Endothelial cell of umbilical vein (primary cell): Measurements from ENCODE around the gene ZNF618. TPM values are rescaled to one million over a fixed set of nuclear protein-coding genes. Genes with fewer than 3 reads are reported as not detected.

Source experiments
- BruUV-seq: library from RNA; stranded (reverse); fragments of 400-500 nt; replicated peaks from 2 replicates; lab custom pipeline; 2021; lab: Mats Ljungman, UMichigan
- CTCF ChIA-PET: fragments of 300-600, 350-600 bp; sonication (Branson Sonifier 250); formaldehyde crosslinking; loops from one replicate; lab custom pipeline; 2021; ENCODE audit warnings: antibody characterized with exemption, inconsistent platforms; lab: Charles Lee
- POLR2A ChIA-PET: fragments of 300-600, 350-600 bp; sonication (Branson Sonifier 250); formaldehyde crosslinking; loops from one replicate; lab custom pipeline; 2021; ENCODE audit warnings: antibody characterized with exemption, inconsistent platforms; lab: Charles Lee
- DNase-seq: peaks from one replicate; pipeline ENCODE4 v3.0.0-alpha.2; 2011; ENCODE audit warnings: low read depth, low spot score
- FAIRE-seq: peaks from 2 replicates; lab custom pipeline; 2011; peaks lifted over from hg19 to GRCh38; lab: Jason Lieb, UNC
- H2AFZ ChIP-seq: 2 replicates; pipeline ENCODE4 v1.6.0; 2012; ENCODE audit warnings: low read depth, low read length, control low read depth, inconsistent platforms
- H3K27ac ChIP-seq: 2 replicates; pipeline ENCODE4 v1.5.1; 2011; ENCODE audit warnings: low read depth, mild to moderate bottlenecking, control low read depth, low read length, moderate library complexity; ENCODE audit not compliant: insufficient read depth
- H3K27me3 ChIP-seq, 2 experiments: 2 replicates each; pipeline versions ENCODE4 v1.6.0 to v1.6.1; 2011; ENCODE audit warnings: low read length in 2 of 2, mixed read lengths in 1 of 2; ENCODE audit not compliant: control insufficient read depth in 2 of 2, insufficient read depth in 2 of 2
- H3K36me3 ChIP-seq, 2 experiments: 2 replicates in 1 of 2; 3 replicates in 1 of 2; pipeline ENCODE4 v1.5.1; 2011; ENCODE audit warnings: low read length in 2 of 2, mild to moderate bottlenecking in 1 of 2, moderate library complexity in 1 of 2; ENCODE audit not compliant: control insufficient read depth in 2 of 2, insufficient read depth in 2 of 2; ENCODE audit errors: extremely low read depth in 1 of 2
- H3K4me1 ChIP-seq: 3 replicates; pipeline ENCODE4 v1.5.1; 2011; ENCODE audit warnings: mild to moderate bottlenecking, low read length; ENCODE audit not compliant: control insufficient read depth, insufficient read depth; ENCODE audit errors: extremely low read depth
- H3K4me2 ChIP-seq: 2 replicates; pipeline ENCODE4 v1.6.1; 2011; ENCODE audit warnings: low read length, control low read depth, mixed read lengths; ENCODE audit not compliant: insufficient read depth
- H3K4me3 ChIP-seq, 3 experiments: fragments of 200-600 bp in 1 of 3; sonication (generic), shearing (Covaris generic) in 1 of 3; replicated peaks in 1 of 3; 2 replicates each; pipeline ENCODE4 v1.5.1; 2011 to 2016; ENCODE audit warnings: control low read depth in 3 of 3, low read length in 3 of 3, mild to moderate bottlenecking in 2 of 3, inconsistent platforms in 1 of 3, low read depth in 1 of 3, moderate library complexity in 1 of 3; ENCODE audit not compliant: insufficient read depth in 1 of 3
- H3K79me2 ChIP-seq: 2 replicates; pipeline ENCODE4 v1.6.0; 2012; ENCODE audit warnings: low read length, inconsistent platforms; ENCODE audit not compliant: control insufficient read depth, insufficient read depth
- H3K9ac ChIP-seq: replicated peaks from 2 replicates; pipeline ENCODE3; 2011; ENCODE audit warnings: low read length, control low read depth; ENCODE audit not compliant: insufficient read depth; ENCODE audit errors: extremely low read depth
- H3K9me1 ChIP-seq: replicated peaks from 3 replicates; pipeline ENCODE4 v1.6.0; 2011; ENCODE audit warnings: mild to moderate bottlenecking, low read length; ENCODE audit not compliant: control insufficient read depth, insufficient read depth; ENCODE audit errors: extremely low read depth
- H3K9me3 ChIP-seq: replicated peaks from 2 replicates; pipeline ENCODE4 v1.5.1; 2012; ENCODE audit warnings: low read length, inconsistent platforms; ENCODE audit not compliant: control insufficient read depth, insufficient read depth
- H4K20me1 ChIP-seq: replicated peaks from 2 replicates; pipeline ENCODE3; 2011; ENCODE audit warnings: mild to moderate bottlenecking, low read length; ENCODE audit not compliant: control insufficient read depth, insufficient read depth; ENCODE audit errors: extremely low read depth
- EZH2 ChIP-seq: IDR thresholded peaks from 2 replicates; pipeline ENCODE4 v1.6.1; 2012; ENCODE audit warnings: borderline replicate concordance, low read depth, mild to moderate bottlenecking, moderate library complexity, low read length, inconsistent platforms; ENCODE audit not compliant: severe bottlenecking
- FOS ChIP-seq: IDR thresholded peaks from 2 replicates; pipeline ENCODE4 v1.6.1; 2011; ENCODE audit warnings: mild to moderate bottlenecking, low read length, moderate library complexity, borderline replicate concordance; ENCODE audit not compliant: insufficient read depth
- GATA2 ChIP-seq: IDR thresholded peaks from 2 replicates; pipeline ENCODE4 v1.7.0; 2011; ENCODE audit warnings: low read depth, mild to moderate bottlenecking, moderate library complexity, mixed read lengths, low read length; ENCODE audit not compliant: insufficient read length, insufficient read depth
- JUN ChIP-seq: IDR thresholded peaks from 2 replicates; pipeline ENCODE4 v1.6.1; 2011; ENCODE audit warnings: borderline replicate concordance, low read depth; ENCODE audit not compliant: insufficient read length, insufficient read depth
- MYC ChIP-seq: IDR thresholded peaks from one replicate; pipeline ENCODE4 v1.6.1; 2011; ENCODE audit warnings: mild to moderate bottlenecking, low read depth, low read length
- POLR2A ChIP-seq: IDR thresholded peaks from 2 replicates; pipeline ENCODE4 v1.6.1; 2012; ENCODE audit warnings: low read depth, mild to moderate bottlenecking, control low read depth, low read length
- POLR2AphosphoS5 ChIP-seq: IDR thresholded peaks from 2 replicates; pipeline ENCODE4 v1.6.1; 2012; ENCODE audit warnings: low read depth, mild to moderate bottlenecking, control low read depth, low read length, moderate library complexity; ENCODE audit not compliant: insufficient read depth
- dilution Hi-C: fragments of 300-500 bp; cut with MboI; formaldehyde crosslinking; loops from one replicate; pipeline ENCODE4 v1.15.0; 2019; ENCODE audit warnings: low sequenced_read_pairs; ENCODE audit not compliant: extremely low pct_ligation_motif_present
- intact Hi-C: fragments of 100-400 bp; cut with micrococcal nuclease; formaldehyde crosslinking; loops from one replicate; pipeline ENCODE4 v1.10.0; 2022
- polyA plus RNA-seq, 4 experiments: library from polyadenylated mRNA; depleted of rRNA in 3 of 4; stranded (reverse) in 3 of 4; unstranded in 1 of 4; fragments of >200 nt; gene quantifications; 2 replicates each; pipeline versions ENCODE4 v1.2.1 to v1.2.3, GENCODE V29; 2011 to 2012; ENCODE audit warnings: missing spikeins in 1 of 4
- total RNA-seq: library from RNA; stranded (reverse); gene quantifications from 2 replicates; pipeline ENCODE4 v1.2.3, GENCODE V29; 2021
- TF ChIP-seq, protein P1 (sequence below), 2 donors: IDR thresholded peaks; 1 replicate in 1 of 2; 2 replicates in 1 of 2; pipeline ENCODE4 v1.5.1; 2011; ENCODE audit warnings: low read length in 2 of 2, mild to moderate bottlenecking in 2 of 2, moderate library complexity in 2 of 2, control low read depth in 1 of 2, inconsistent platforms in 1 of 2, low read depth in 1 of 2; ENCODE audit not compliant: insufficient read depth in 1 of 2; ENCODE audit errors: extremely low read depth in 1 of 2
- TF ChIP-seq, protein P2 (sequence below): IDR thresholded peaks from 2 replicates; pipeline ENCODE4 v1.6.1; 2011; ENCODE audit not compliant: insufficient read depth, insufficient read length

The ZNF618 gene
- total and polyA plus RNA-seq, 2 donors (not counting 3 experiments of a cell fraction or from before 2014, with no cell fraction given): 22.6 to 80.3 TPM

DNA sequence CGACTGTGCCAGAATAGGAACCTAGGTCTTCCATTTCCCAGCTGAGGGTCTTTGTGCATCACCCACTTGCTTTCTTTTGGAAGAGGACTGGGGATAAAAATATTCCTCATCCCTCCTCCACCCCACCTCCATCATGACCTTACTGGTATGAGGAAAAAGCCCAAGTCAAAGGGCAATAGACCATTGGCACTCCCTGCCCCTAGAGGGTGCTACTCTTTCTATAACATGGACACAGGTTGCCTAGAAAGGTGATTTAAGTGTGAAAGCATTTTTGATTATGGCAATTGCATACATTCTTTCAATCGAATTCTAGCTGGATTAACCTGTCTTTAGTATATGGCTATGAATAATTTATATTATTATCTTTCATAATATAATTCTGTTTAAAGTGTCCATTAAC is 22.8 kb upstream of the ZNF618 start:
- Histone ChIP-seq H3K9me3 (no peaks in the 10 kb centered on the region), H4K20me1 (no peaks in the 10 kb centered on the region), H3K79me2 (no peaks in the 10 kb centered on the region), H2AFZ (no peak overlapping the region), H3K4me1 (no peaks in the 10 kb centered on the region), H3K4me3 (no peak overlapping the region), H3K36me3 (no peaks in the 10 kb centered on the region), H3K9me1 (no peaks in the 10 kb centered on the region), H3K9ac (no peak overlapping the region), H3K27me3 (no peaks in the 10 kb centered on the region), H3K4me2 (no peak overlapping the region), H3K27ac (no peak overlapping the region)
- POLR2A ChIA-PET: no interaction called here
- intact Hi-C loops (loop anchor here (1.0 kb wide), 1 partner anchor 110 kb away; no protein-coding TSS in a partner anchor), dilution Hi-C loops (no loop called here)
- peak; percentile 54 for FAIRE-seq
- no peak for TF ChIP-seq FOS
- TF ChIP-seq, protein P1, sequence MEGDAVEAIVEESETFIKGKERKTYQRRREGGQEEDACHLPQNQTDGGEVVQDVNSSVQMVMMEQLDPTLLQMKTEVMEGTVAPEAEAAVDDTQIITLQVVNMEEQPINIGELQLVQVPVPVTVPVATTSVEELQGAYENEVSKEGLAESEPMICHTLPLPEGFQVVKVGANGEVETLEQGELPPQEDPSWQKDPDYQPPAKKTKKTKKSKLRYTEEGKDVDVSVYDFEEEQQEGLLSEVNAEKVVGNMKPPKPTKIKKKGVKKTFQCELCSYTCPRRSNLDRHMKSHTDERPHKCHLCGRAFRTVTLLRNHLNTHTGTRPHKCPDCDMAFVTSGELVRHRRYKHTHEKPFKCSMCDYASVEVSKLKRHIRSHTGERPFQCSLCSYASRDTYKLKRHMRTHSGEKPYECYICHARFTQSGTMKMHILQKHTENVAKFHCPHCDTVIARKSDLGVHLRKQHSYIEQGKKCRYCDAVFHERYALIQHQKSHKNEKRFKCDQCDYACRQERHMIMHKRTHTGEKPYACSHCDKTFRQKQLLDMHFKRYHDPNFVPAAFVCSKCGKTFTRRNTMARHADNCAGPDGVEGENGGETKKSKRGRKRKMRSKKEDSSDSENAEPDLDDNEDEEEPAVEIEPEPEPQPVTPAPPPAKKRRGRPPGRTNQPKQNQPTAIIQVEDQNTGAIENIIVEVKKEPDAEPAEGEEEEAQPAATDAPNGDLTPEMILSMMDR (IDR thresholded peaks at IDR 0.05; ENCODE audit: extremely low read depth in 1 of 2, insufficient read depth in 1 of 2, low read depth in 1 of 2, low read length in 2 of 2): peak; percentile 31 to 33
- CTCF ChIA-PET: interaction anchor here (1.0 to 1.5 kb wide), 2 partner anchors 38 to 110 kb away, joined by 3 to 4 read pairs; no protein-coding TSS in a partner anchor
- DNase-seq: peak; percentile 8
- no TSS peak for BruUV-seq

DNA sequence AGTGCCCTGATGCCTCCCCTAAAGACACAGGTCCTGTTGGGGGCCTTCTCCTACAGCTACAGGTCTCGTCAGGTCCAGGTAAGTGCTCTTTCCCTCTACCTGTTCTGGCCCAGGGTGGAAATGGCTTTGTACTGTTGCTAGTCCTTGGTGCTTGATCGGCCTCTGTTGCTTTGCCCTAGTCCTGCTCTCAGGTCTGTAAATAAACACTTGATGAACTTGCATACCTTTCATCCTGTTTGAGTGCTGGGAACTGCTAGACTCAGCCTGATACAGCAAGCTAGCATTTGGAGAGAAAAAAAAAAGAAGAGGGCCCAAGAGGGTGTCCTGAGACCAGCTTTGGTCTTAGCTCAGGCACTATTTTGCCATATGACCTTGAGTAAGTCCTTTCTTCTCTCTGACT is 21.8 kb upstream of the ZNF618 start:
- DNase-seq (no peak), FAIRE-seq (no peak)
- no peaks in the 10 kb centered on the region for H3K9me3 ChIP-seq
- TF ChIP-seq JUN: no peak
- no peak for TF ChIP-seq FOS
- no peak for TF ChIP-seq POLR2A
- no peak for TF ChIP-seq GATA2
- TF ChIP-seq EZH2: no peak
- no peak for TF ChIP-seq MYC
- TF ChIP-seq, protein P1 (IDR thresholded peaks at IDR 0.05; ENCODE audit: extremely low read depth in 1 of 2, insufficient read depth in 1 of 2, low read depth in 1 of 2, low read length in 2 of 2): no peak
- TF ChIP-seq, protein P2, sequence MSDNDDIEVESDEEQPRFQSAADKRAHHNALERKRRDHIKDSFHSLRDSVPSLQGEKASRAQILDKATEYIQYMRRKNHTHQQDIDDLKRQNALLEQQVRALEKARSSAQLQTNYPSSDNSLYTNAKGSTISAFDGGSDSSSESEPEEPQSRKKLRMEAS: no peak
- no peak for TF ChIP-seq POLR2AphosphoS5
- BruUV-seq: no TSS peak
- intact Hi-C loops (no loop called here), dilution Hi-C loops (no loop called here)
- H3K27me3 ChIP-seq: peaks cover 0 to 4% of the 10 kb centered on the region in 2 experiments
- no peaks in the 10 kb centered on the region for H3K9me1 ChIP-seq
- no peaks in the 10 kb centered on the region for H4K20me1 ChIP-seq
- ChIA-PET CTCF (interaction anchor here (1.1 to 1.5 kb wide), 3 partner anchors 13 to 39 kb away, joined by 4 read pairs; no protein-coding TSS in a partner anchor), POLR2A (no interaction called here)
- H3K36me3 ChIP-seq: no peaks in the 10 kb centered on the region
- no peaks in the 10 kb centered on the region for H3K4me1 ChIP-seq
- H3K9ac ChIP-seq: no peak overlapping the region
- no peak overlapping the region for H2AFZ ChIP-seq
- H3K27ac ChIP-seq: no peak overlapping the region
- H3K79me2 ChIP-seq: no peaks in the 10 kb centered on the region
- H3K4me2 ChIP-seq: no peak overlapping the region
- no peak overlapping the region for H3K4me3 ChIP-seq
